Spleen (tissue), 7 donors: Measurements from ENCODE around the gene ADAMTSL1.

ENCODE experiments used
- POLR2A ChIP-seq, 3 donors: fragments of 450-650 bp; IDR thresholded peaks; one replicate each; pipeline ENCODE4 v1.5.1; 2017; ENCODE audit warnings: antibody characterized with exemption in 3 of 3, mild to moderate bottlenecking in 1 of 3
- POLR2AphosphoS5 ChIP-seq, 3 donors: sonication (generic); formaldehyde crosslinking; IDR thresholded peaks; one replicate each; pipeline ENCODE4 v1.5.1; 2017; ENCODE audit warnings: antibody characterized with exemption in 3 of 3
- TF ChIP-seq, protein P1 (sequence below), 11 experiments: fragments of 200-600 bp in 7 of 11; fragments of 450-650 bp in 4 of 11; sonication (generic) in 4 of 11; IDR thresholded peaks in 8 of 11; conservative IDR thresholded peaks in 3 of 11; 1 replicate in 7 of 11; 2 replicates in 4 of 11; pipeline versions ENCODE4 v1.4.0 to v1.8.0; 2016 to 2021; ENCODE audit warnings: antibody characterized with exemption in 11 of 11, inconsistent platforms in 4 of 11, mild to moderate bottlenecking in 1 of 11
- donor health status: DM: no; HTN: no; CAD: no; lungs with moderate emphysema.
- donor health status: DM: no; HTN: no; CAD: no.
- donor health status: DM: no; HTN: no; CAD: no.

DNA sequence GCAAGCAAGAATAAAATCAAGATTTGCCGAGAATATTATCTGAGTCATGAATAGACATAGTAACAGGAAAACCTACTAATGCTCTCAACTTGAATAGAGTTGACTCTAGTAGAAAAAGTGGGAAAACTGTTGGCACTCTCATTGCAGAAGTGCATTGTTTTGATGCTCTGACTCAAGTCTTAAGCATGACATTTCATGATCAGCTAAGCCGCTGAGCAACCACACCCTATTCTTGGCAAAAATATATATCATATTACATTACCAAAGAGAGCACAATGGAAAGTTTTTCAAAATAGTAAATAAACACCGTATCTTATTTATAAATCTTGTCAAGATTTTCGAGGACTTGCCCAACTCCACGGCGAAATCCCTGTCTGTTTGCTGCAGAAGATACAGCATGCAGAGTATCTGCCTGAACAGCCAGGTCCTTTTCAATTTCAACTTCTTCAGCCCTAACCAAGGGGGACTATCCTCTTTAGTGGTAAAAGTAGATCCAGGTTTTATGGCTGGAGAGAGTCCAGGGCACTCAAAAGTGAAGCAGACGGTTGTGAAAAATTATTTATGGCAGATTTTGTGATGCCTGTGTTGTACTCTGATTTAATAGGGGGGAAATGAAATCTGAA is 13.9 kb upstream of the ADAMTSL1 start:
- TF ChIP-seq, protein P1, sequence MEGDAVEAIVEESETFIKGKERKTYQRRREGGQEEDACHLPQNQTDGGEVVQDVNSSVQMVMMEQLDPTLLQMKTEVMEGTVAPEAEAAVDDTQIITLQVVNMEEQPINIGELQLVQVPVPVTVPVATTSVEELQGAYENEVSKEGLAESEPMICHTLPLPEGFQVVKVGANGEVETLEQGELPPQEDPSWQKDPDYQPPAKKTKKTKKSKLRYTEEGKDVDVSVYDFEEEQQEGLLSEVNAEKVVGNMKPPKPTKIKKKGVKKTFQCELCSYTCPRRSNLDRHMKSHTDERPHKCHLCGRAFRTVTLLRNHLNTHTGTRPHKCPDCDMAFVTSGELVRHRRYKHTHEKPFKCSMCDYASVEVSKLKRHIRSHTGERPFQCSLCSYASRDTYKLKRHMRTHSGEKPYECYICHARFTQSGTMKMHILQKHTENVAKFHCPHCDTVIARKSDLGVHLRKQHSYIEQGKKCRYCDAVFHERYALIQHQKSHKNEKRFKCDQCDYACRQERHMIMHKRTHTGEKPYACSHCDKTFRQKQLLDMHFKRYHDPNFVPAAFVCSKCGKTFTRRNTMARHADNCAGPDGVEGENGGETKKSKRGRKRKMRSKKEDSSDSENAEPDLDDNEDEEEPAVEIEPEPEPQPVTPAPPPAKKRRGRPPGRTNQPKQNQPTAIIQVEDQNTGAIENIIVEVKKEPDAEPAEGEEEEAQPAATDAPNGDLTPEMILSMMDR (IDR thresholded peaks at IDR 0.05 in 8 of 11, conservative IDR thresholded peaks at IDR 0.05 in 3 of 11): no peak
- TF ChIP-seq POLR2A (IDR thresholded peaks at IDR 0.05) (no peak), POLR2AphosphoS5 (IDR thresholded peaks at IDR 0.05) (no peak)
